HUES64 (cell line): ENCODE measurements around the gene CCDC157.

Source experiments
- H3K27ac ChIP-seq: 2 replicates; pipeline ENCODE4 v1.7.0; 2013; ENCODE audit warnings: low read depth, low read length, inconsistent platforms
- H3K27me3 ChIP-seq: 2 replicates; pipeline ENCODE4 v1.6.1; 2013; ENCODE audit warnings: mild to moderate bottlenecking, low read length; ENCODE audit not compliant: insufficient read depth
- H3K36me3 ChIP-seq: 2 replicates; pipeline ENCODE4 v1.6.1; 2013; ENCODE audit warnings: mild to moderate bottlenecking, low read length; ENCODE audit not compliant: insufficient read depth
- H3K4me1 ChIP-seq: 2 replicates; pipeline ENCODE4 v1.6.1; 2013; ENCODE audit warnings: mild to moderate bottlenecking, low read length, moderate library complexity; ENCODE audit not compliant: insufficient read depth
- H3K4me3 ChIP-seq: 2 replicates; pipeline ENCODE4 v1.5.1; 2013; ENCODE audit warnings: mild to moderate bottlenecking, low read length, moderate library complexity
- H3K9ac ChIP-seq: 2 replicates; pipeline ENCODE4 v1.6.1; 2013; ENCODE audit warnings: mild to moderate bottlenecking, low read depth, low read length
- H3K9me3 ChIP-seq: 2 replicates; pipeline ENCODE4 v1.6.1; 2013; ENCODE audit warnings: low read depth, low read length; ENCODE audit not compliant: insufficient read depth
- WGBS: fragments of 150-250, 120-280 bp; methylation state at CpG from one replicate; pipeline ENCODE4 v1.1.7; 2013; ENCODE audit warnings: missing lambda C conversion rate; 5-methylcytosine and 5-hydroxymethylcytosine counted together

The CCDC157 gene

GRCh38 chr22:30361916-30362650 is 5.3 kb downstream of the CCDC157 start:
- Histone ChIP-seq H3K4me1 (peaks cover 18% of the 10 kb centered on the region), H3K4me3 (no peak overlapping the region), H3K36me3 (peaks cover 17% of the 10 kb centered on the region), H3K27me3 (no peaks in the 10 kb centered on the region), H3K27ac (peak overlapping the region; percentile 46; the same call in 1 of the 2 replicates), H3K9ac (no peak overlapping the region), H3K9me3 (no peaks in the 10 kb centered on the region)
- WGBS = 83% methylated on average over 10 of the region's 10 CpGs

- H3K27ac ChIP-seq = peak overlapping the region; percentile 46; the same call in 1 of the 2 replicates
- WGBS = 52% methylated on average over 7 of the region's 7 CpGs
- no peak overlapping the region for H3K9ac ChIP-seq
- peaks cover 17% of the 10 kb centered on the region for H3K36me3 ChIP-seq
- no peaks in the 10 kb centered on the region for H3K9me3 ChIP-seq
- peaks cover 17% of the 10 kb centered on the region for H3K4me1 ChIP-seq
- H3K27me3 ChIP-seq = no peaks in the 10 kb centered on the region
- no peak overlapping the region for H3K4me3 ChIP-seq
Measured at GRCh38 chr22:30362651-30363281, 6.0 kb downstream of the CCDC157 start.

GRCh38 chr22:30365891-30366290 is 9.1 kb downstream of the CCDC157 start:
- Histone ChIP-seq H3K27ac (no peak overlapping the region), H3K4me1 (peaks cover 11% of the 10 kb centered on the region; the same call in 1 of the 2 replicates), H3K9me3 (no peaks in the 10 kb centered on the region), H3K9ac (no peak overlapping the region), H3K4me3 (no peak overlapping the region), H3K27me3 (no peaks in the 10 kb centered on the region), H3K36me3 (peaks cover 10% of the 10 kb centered on the region)
- WGBS = 94% methylated on average over 18 of the region's 18 CpGs

GRCh38 chr22:30368420-30368819 is 11.6 kb downstream of the CCDC157 start:
- peaks cover 10% of the 10 kb centered on the region for H3K36me3 ChIP-seq
- no peak overlapping the region for H3K27ac ChIP-seq
- WGBS = 92% methylated on average over 9 of the region's 9 CpGs

GRCh38 chr22:30370641-30371230 is 13.9 kb downstream of the CCDC157 start:
- H3K9ac ChIP-seq = no peak overlapping the region
- 91% methylated on average over 19 of the region's 19 CpGs for WGBS

More at GRCh38 chr22:30368420-30368819, 11.6 kb downstream of the CCDC157 start:
- H3K4me1 ChIP-seq = no peaks in the 10 kb centered on the region
- H3K9me3 ChIP-seq = no peaks in the 10 kb centered on the region
- H3K27me3 ChIP-seq = no peaks in the 10 kb centered on the region
- no peak overlapping the region for H3K9ac ChIP-seq
- no peak overlapping the region for H3K4me3 ChIP-seq

GRCh38 chr22:30371321-30371720 is 14.5 kb downstream of the CCDC157 start:
- H3K27ac ChIP-seq = no peak overlapping the region
- 92% methylated on average over 9 of the region's 9 CpGs for WGBS

More at GRCh38 chr22:30370641-30371230, 13.9 kb downstream of the CCDC157 start:
- no peaks in the 10 kb centered on the region for H3K4me1 ChIP-seq
- H3K36me3 ChIP-seq = peaks cover 9% of the 10 kb centered on the region
- no peak overlapping the region for H3K4me3 ChIP-seq
- no peaks in the 10 kb centered on the region for H3K27me3 ChIP-seq
- no peak overlapping the region for H3K27ac ChIP-seq
- H3K9me3 ChIP-seq = no peaks in the 10 kb centered on the region

GRCh38 chr22:30371981-30372380 is 15.2 kb downstream of the CCDC157 start:
- H3K4me1 ChIP-seq = no peaks in the 10 kb centered on the region
- H3K9ac ChIP-seq = no peak overlapping the region
- H3K27me3 ChIP-seq = no peaks in the 10 kb centered on the region
- H3K9me3 ChIP-seq = no peaks in the 10 kb centered on the region
- no peak overlapping the region for H3K4me3 ChIP-seq
- H3K36me3 ChIP-seq = peaks cover 2% of the 10 kb centered on the region
- no peak overlapping the region for H3K27ac ChIP-seq
- 89% methylated on average over 13 of the region's 13 CpGs for WGBS

More at GRCh38 chr22:30371321-30371720, 14.5 kb downstream of the CCDC157 start:
- Histone ChIP-seq H3K9ac (no peak overlapping the region), H3K4me3 (no peak overlapping the region), H3K36me3 (peaks cover 3% of the 10 kb centered on the region), H3K4me1 (no peaks in the 10 kb centered on the region), H3K9me3 (no peaks in the 10 kb centered on the region), H3K27me3 (no peaks in the 10 kb centered on the region)

- 93% methylated on average over 8 of the region's 8 CpGs for WGBS
- no peaks in the 10 kb centered on the region for H3K27me3 ChIP-seq
- peaks cover 12% of the 10 kb centered on the region for H3K36me3 ChIP-seq
- no peaks in the 10 kb centered on the region for H3K9me3 ChIP-seq
- no peak overlapping the region for H3K4me3 ChIP-seq
- H3K4me1 ChIP-seq = no peaks in the 10 kb centered on the region
- no peak overlapping the region for H3K27ac ChIP-seq
- no peak overlapping the region; the same call in 1 of the 2 replicates for H3K9ac ChIP-seq
Measured at GRCh38 chr22:30372915-30373314, 16.1 kb downstream of the CCDC157 start.

GRCh38 chr22:30373331-30374325 is 16.8 kb downstream of the CCDC157 start:
- Histone ChIP-seq H3K4me3 (no peak overlapping the region), H3K27ac (no peak overlapping the region; the same call in 1 of the 2 replicates), H3K36me3 (peaks cover 16% of the 10 kb centered on the region), H3K4me1 (no peaks in the 10 kb centered on the region), H3K27me3 (no peaks in the 10 kb centered on the region), H3K9me3 (no peaks in the 10 kb centered on the region), H3K9ac (no peak overlapping the region)
- WGBS = 92% methylated on average over 33 of the region's 33 CpGs

GRCh38 chr22:30375312-30375849 is 18.6 kb downstream of the CCDC157 start:
- no peak overlapping the region for H3K27ac ChIP-seq
- 92% methylated on average over 13 of the region's 13 CpGs for WGBS

More at GRCh38 chr22:30375312-30375849, 18.6 kb downstream of the CCDC157 start:
- peaks cover 20% of the 10 kb centered on the region for H3K36me3 ChIP-seq
- no peaks in the 10 kb centered on the region for H3K9me3 ChIP-seq
- H3K9ac ChIP-seq = no peak overlapping the region
- no peaks in the 10 kb centered on the region for H3K4me1 ChIP-seq
- H3K27me3 ChIP-seq = no peaks in the 10 kb centered on the region
- H3K4me3 ChIP-seq = no peak overlapping the region
